ENCODE results near the gene KCNK5.

Gene KCNK5

DNA sequence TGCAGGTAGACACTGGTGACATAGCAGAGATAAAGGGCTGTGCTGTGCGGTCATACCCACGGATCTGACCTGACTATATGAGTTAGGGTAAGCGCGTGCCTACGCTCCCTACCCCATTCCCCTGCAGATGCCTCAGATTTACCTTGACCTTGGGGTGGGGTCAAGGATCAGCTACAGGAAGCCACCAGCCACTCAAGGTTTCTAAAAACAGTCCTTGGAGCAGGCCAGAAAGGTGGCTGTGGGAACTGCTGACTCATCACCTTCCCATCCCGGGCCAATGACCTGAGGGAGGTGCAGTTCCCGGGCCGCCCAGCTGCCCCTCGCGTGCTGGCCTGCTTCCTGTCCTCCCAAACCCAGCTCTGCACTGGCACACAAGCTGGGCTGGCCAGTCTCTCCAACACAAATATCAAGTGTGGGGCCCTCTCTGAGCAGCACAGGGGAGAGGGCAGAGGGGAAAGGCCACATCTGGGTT, 23.0 kb downstream of the KCNK5 start:
- TF ChIP-seq, protein P1, sequence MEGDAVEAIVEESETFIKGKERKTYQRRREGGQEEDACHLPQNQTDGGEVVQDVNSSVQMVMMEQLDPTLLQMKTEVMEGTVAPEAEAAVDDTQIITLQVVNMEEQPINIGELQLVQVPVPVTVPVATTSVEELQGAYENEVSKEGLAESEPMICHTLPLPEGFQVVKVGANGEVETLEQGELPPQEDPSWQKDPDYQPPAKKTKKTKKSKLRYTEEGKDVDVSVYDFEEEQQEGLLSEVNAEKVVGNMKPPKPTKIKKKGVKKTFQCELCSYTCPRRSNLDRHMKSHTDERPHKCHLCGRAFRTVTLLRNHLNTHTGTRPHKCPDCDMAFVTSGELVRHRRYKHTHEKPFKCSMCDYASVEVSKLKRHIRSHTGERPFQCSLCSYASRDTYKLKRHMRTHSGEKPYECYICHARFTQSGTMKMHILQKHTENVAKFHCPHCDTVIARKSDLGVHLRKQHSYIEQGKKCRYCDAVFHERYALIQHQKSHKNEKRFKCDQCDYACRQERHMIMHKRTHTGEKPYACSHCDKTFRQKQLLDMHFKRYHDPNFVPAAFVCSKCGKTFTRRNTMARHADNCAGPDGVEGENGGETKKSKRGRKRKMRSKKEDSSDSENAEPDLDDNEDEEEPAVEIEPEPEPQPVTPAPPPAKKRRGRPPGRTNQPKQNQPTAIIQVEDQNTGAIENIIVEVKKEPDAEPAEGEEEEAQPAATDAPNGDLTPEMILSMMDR (IDR thresholded peaks at IDR 0.05; ENCODE audit: low read length, missing control alignments), result no peak
- no peak for DNase-seq (ENCODE audit: low read depth)
- H3K4me3 ChIP-seq (replicated peaks; ENCODE audit: low read depth, low read length), result no peak overlapping the region

DNA sequence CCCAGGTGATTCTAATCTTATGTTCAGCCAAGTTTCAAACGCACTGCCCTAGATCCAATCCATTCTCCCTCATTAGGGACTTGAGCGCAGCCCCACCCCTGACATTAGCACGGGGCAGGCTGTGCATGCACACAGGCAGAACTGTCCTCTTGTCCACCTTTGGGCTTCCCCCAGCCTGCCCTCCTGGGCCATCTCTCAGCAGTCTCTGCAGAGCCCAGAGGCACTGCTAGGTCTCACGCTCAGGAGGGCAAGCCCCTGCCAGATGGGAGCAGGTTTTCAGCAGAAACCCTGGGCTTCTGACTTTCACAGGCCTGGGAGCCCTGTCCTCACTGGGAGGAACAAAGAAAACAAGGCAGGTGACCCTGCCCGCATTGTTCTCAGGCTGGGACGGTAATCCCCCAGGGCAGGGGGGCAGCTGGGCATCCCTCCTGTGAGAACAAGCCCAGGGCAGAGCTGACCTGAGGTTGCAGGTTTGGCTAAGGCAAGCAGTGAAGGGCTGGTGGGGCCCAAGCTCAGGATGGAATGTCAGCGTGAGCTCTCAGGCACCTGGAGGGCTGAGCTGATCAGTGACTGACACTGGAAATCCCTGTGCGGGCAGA, 24.5 kb downstream of the KCNK5 start:
- DNase-seq (ENCODE audit: low read depth), result no peak
- TF ChIP-seq, protein P1 (IDR thresholded peaks at IDR 0.05; ENCODE audit: low read length, missing control alignments), result no peak
- no peak overlapping the region for H3K4me3 ChIP-seq (replicated peaks; ENCODE audit: low read depth, low read length)

DNA sequence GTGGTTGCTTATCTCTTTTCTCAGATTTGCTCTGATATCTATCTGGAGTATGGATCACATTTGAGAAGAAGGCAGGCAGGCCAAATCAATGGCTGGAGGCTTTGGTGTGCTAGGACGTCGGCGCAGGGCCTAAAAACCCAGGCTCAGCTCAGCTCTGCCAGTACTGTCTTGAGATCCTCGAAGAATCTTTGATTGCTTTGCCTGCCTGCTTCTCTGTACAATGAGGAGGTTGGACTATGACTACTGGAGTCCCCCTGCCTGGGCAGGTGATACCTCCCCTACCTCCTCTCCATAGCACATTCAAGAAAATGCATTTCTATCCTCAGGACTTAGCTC, 25.1 kb downstream of the KCNK5 start:
- DNase-seq (ENCODE audit: low read depth), result no peak

DNA sequence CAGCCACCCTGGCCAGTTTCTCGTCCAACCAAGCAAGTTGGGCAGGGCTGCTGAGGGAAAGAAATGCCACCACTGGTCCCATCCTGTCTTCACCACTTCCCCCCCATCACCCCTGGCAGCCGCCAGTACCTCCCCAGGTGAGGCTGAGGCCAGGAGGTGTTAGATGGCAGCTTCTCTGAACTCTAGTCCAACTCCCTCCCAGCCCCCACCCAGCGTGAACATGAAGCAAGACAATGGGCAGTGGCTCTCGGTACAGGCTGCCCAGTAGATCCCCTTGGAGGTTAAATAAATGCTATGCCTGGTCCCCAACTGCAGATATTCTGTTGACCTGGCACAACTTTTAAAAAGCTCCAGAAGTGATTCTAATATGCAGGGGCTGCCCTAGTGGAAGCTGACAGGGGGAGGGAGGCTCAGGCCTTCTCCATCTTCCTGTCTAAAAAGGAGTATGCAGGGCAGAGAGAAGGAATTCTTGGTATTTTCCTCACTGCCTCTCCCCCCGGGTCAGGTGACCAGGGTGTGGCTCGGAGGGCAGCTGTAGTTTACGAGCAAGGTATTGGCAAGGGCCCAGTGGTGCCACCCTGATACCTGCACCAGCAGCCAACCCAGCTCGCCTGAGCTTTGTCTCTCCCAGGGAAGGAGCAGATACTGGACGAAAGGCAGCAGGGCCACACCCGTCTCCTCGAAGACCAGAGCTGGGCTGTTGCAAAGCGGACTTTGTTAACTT, 25.7 kb downstream of the KCNK5 start:
- DNase-seq (ENCODE audit: low read depth), result no peak
- H3K4me3 ChIP-seq (replicated peaks; ENCODE audit: low read depth, low read length), result no peak overlapping the region
- TF ChIP-seq, protein P1 (IDR thresholded peaks at IDR 0.05; ENCODE audit: low read length, missing control alignments), result no peak

More for the DNA sequence above, 25.1 kb downstream of the KCNK5 start:
- H3K4me3 ChIP-seq (replicated peaks; ENCODE audit: low read depth, low read length), result no peak overlapping the region
- TF ChIP-seq, protein P1 (IDR thresholded peaks at IDR 0.05; ENCODE audit: low read length, missing control alignments), result no peak

DNA sequence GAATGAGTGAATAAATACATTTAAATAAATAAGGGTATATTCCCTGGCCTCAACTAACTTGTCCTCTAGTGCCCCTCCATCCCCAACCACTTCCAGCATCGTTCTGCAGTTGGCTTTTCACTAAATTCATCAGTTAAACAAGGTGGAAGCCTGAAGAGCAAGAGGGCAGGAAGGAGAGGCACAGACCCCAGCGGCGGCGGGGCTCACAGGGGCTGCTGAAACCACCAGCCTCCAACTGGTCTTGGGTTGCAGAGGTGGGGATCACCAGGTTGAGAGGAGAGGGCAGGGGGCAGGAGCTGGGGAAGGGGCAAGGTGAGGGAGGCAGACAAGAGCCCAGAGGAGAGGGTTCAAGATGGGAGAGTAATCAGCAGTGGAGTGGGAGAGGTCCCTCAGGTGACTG, 27.1 kb downstream of the KCNK5 start:
- H3K4me3 ChIP-seq (replicated peaks; ENCODE audit: low read depth, low read length), result no peak overlapping the region
- DNase-seq (ENCODE audit: low read depth), result no peak
- TF ChIP-seq, protein P1 (IDR thresholded peaks at IDR 0.05; ENCODE audit: low read length, missing control alignments), result no peak

DNA sequence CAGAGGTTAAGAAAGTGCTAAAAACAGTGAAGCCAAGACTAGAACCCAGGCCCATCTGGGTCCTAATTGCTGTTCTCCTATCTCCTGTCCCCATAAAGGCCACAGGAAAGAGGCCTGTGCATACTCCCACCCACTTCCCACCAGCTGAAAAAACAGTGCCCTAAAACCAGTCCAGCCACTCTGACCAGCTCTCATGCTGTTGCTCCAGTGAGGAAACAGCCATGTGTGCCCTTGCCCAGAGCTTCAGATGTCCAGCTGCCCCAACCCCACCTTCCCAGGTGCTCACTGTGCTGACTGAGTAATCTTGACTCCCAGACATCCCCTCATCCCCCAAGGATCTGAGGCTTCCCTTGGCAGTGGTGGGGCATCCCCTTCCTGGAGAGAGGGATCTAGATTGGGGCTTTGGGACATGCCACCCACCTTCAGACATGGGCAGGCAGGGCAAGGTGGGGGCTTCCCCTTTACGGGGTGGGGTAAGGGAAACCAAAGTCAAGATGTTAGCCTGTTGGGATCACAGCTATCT, 28.7 kb downstream of the KCNK5 start:
- no peak overlapping the region for H3K4me3 ChIP-seq (replicated peaks; ENCODE audit: low read depth, low read length)
- TF ChIP-seq, protein P1 (IDR thresholded peaks at IDR 0.05; ENCODE audit: low read length, missing control alignments), result no peak
- no peak for DNase-seq (ENCODE audit: low read depth)

Measured in fibroblast of pulmonary artery (primary cell).